Body of pancreas (tissue), 4 donors: ENCODE measurements around the gene ING4. TPM values are rescaled to one million over a fixed set of nuclear protein-coding genes. Genes with fewer than 3 reads are reported as not detected.

Source experiments
- ATAC-seq: fragments of 150-250 bp; one replicate; pipeline ENCODE4 v1.9.1; 2016
- DNase-seq, 4 donors: peaks; one replicate each; pipeline ENCODE4 v3.0.0-alpha.2; 2019
- H3K27ac ChIP-seq, 4 donors: fragments of 200-600 bp; sonication (generic); 1 replicate in 3 of 4; 2 replicates in 1 of 4; pipeline versions ENCODE4 v1.5.1 to v1.6.1; 2016 to 2019; ENCODE audit warnings: mild to moderate bottlenecking in 1 of 4, mixed read lengths in 1 of 4, moderate library complexity in 1 of 4
- H3K27me3 ChIP-seq, 2 donors: fragments of 200-600 bp; sonication (generic); one replicate each; pipeline ENCODE4 v1.6.0; 2016; ENCODE audit warnings: mild to moderate bottlenecking in 1 of 2
- H3K36me3 ChIP-seq, 2 donors: fragments of 200-600 bp; sonication (generic); replicated peaks in 1 of 2; 2 replicates each; pipeline ENCODE4 v1.5.1; 2016; ENCODE audit warnings: low read depth in 2 of 2; ENCODE audit not compliant: insufficient read depth in 1 of 2
- H3K4me1 ChIP-seq: fragments of 200-600 bp; sonication (generic); one replicate; pipeline ENCODE4 v1.6.0; 2016
- H3K4me3 ChIP-seq, 2 donors: fragments of 200-600 bp; sonication (generic); 1 replicate in 1 of 2; 2 replicates in 1 of 2; pipeline ENCODE4 v1.5.1; 2016 to 2019
- H3K9me3 ChIP-seq, 3 donors: fragments of 200-600 bp; sonication (generic); 1 replicate in 2 of 3; 2 replicates in 1 of 3; pipeline ENCODE4 v1.5.1; 2016
- POLR2A ChIP-seq, 3 donors: fragments of 450-650 bp; IDR thresholded peaks; one replicate each; pipeline ENCODE4 v1.6.1; 2016; ENCODE audit warnings: antibody characterized with exemption in 3 of 3, mild to moderate bottlenecking in 2 of 3
- WGBS, 2 donors: methylation state at CpG; one replicate each; pipeline ENCODE4 v1.1.5; 2017; 5-methylcytosine and 5-hydroxymethylcytosine counted together
- intact Hi-C: fragments of 100-400 bp; cut with DNase I; formaldehyde crosslinking; loops from one replicate; pipeline ENCODE4 v1.15.1; 2023
- total RNA-seq, 2 donors: library from RNA; depleted of rRNA; stranded (reverse); fragments of >200 nt; gene quantifications; one replicate each; pipeline ENCODE4 v1.1.0, GENCODE V29; 2016
- TF ChIP-seq, protein P1 (sequence below), 7 experiments: fragments of 450-650 bp in 4 of 7; fragments of 200-600 bp in 3 of 7; sonication (generic) in 3 of 7; IDR thresholded peaks; one replicate each; pipeline ENCODE4 v1.5.1; 2016 to 2019; ENCODE audit warnings: antibody characterized with exemption in 7 of 7

The ING4 gene
- total RNA-seq, 2 donors from 2014 or later = 23.3 to 39.9 TPM

DNA sequence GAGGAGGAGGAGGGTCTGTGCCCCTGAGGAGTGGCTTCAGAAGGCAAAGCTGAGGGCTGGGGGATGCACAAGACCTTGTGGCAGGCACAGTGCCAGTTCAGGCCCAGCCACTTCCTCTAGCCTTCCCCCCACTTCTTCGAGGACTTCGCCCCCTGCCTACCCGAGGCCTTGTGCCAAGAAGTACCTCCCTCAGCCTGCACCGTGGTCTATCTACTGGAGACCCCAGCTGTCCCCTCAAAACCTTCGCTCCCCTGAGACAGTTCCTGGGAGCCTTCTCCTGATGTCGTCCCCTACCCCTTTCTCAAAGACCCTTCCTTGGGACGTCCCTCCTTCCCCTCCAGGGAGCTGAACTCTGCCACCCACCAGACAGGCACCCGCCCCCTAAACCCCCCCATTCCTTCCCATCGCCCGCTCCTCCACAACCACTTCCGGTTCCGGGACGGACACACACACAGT, 25.7 kb upstream of the ING4 start:
- 0 to 3% methylated on average over 11 to 13 of the region's 13 CpGs for WGBS, 2 donors
- TF ChIP-seq POLR2A (IDR thresholded peaks at IDR 0.05) = no peak
- TF ChIP-seq, protein P1, sequence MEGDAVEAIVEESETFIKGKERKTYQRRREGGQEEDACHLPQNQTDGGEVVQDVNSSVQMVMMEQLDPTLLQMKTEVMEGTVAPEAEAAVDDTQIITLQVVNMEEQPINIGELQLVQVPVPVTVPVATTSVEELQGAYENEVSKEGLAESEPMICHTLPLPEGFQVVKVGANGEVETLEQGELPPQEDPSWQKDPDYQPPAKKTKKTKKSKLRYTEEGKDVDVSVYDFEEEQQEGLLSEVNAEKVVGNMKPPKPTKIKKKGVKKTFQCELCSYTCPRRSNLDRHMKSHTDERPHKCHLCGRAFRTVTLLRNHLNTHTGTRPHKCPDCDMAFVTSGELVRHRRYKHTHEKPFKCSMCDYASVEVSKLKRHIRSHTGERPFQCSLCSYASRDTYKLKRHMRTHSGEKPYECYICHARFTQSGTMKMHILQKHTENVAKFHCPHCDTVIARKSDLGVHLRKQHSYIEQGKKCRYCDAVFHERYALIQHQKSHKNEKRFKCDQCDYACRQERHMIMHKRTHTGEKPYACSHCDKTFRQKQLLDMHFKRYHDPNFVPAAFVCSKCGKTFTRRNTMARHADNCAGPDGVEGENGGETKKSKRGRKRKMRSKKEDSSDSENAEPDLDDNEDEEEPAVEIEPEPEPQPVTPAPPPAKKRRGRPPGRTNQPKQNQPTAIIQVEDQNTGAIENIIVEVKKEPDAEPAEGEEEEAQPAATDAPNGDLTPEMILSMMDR (IDR thresholded peaks at IDR 0.05) = no peak
- intact Hi-C loops = no loop called here
- ATAC-seq = no peak
- Histone ChIP-seq H3K27ac (peak overlapping the region; percentile 93 to 96 (median 96)), H3K4me1 (peaks cover 32% of the 10 kb centered on the region), H3K36me3 (no peaks in the 10 kb centered on the region), H3K27me3 (no peaks in the 10 kb centered on the region), H3K9me3 (no peaks in the 10 kb centered on the region), H3K4me3 (peak overlapping the region; percentile 69 to 99)
- DNase-seq = peak; percentile 42 to 50 (median 48)

DNA sequence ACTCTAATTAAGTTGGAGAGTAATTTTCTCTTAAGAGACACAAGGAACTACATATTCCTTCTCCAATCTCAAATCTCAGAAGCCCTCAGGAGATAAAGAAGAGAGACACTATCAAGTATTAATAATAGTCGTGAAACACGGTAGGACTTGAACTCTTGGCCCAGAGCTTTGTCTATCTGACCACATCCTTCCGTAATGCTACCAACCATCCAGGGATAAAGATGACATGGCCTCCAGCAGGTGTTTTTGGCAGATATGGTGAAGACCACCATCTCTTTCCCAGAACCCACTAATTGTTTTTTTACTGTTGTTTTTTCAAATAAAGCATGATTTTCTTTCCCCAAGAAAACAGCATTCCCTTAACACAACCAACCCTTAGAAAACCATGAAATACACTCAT, 22.9 kb upstream of the ING4 start:
- Histone ChIP-seq H3K4me1 (peaks cover 32% of the 10 kb centered on the region), H3K27me3 (no peaks in the 10 kb centered on the region), H3K9me3 (no peaks in the 10 kb centered on the region), H3K4me3 (no peak overlapping the region), H3K27ac (no peak overlapping the region), H3K36me3 (no peaks in the 10 kb centered on the region)
- no peak for TF ChIP-seq POLR2A (IDR thresholded peaks at IDR 0.05)
- TF ChIP-seq, protein P1 (IDR thresholded peaks at IDR 0.05) = no peak
- DNase-seq (no peak), ATAC-seq (no peak)
- WGBS, 2 donors = 69 to 79% methylated on average over 3 of the region's 3 CpGs
- intact Hi-C loops = no loop called here

DNA sequence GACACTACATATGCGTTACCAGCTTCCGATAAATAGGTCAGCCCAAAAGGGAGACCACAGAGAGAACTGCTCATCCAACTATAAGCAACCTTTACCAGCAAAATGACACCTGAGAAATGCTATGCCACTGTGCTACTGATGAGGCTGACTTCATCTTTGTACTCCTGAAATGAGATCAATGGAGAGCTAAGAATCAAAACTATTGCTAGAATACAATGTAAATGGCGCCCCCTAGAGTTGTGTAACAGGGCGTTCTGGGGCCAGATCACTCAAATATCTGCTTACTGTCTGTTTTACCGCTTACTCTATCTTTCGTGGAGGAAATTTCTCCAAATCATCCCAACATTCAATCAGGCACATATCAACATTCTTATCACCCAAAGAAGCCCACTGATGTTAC, 21.7 kb upstream of the ING4 start:
- Histone ChIP-seq H3K9me3 (no peaks in the 10 kb centered on the region), H3K4me1 (peaks cover 23% of the 10 kb centered on the region), H3K36me3 (peaks cover 0 to under 1% of the 10 kb centered on the region in 2 donors), H3K4me3 (no peak overlapping the region), H3K27me3 (no peaks in the 10 kb centered on the region), H3K27ac (no peak overlapping the region)
- ATAC-seq (no peak), DNase-seq (peak in 2 of 4 donors; percentile 17 to 31)
- intact Hi-C loops = no loop called here
- 61 to 65% methylated on average over 6 of the region's 6 CpGs for whole genome bisulfite sequencing, 2 donors
- no peak for TF ChIP-seq POLR2A (IDR thresholded peaks at IDR 0.05)
- TF ChIP-seq, protein P1 (IDR thresholded peaks at IDR 0.05) = peak in 6 of 7 experiments; percentile 21 to 39 (median 34)

DNA sequence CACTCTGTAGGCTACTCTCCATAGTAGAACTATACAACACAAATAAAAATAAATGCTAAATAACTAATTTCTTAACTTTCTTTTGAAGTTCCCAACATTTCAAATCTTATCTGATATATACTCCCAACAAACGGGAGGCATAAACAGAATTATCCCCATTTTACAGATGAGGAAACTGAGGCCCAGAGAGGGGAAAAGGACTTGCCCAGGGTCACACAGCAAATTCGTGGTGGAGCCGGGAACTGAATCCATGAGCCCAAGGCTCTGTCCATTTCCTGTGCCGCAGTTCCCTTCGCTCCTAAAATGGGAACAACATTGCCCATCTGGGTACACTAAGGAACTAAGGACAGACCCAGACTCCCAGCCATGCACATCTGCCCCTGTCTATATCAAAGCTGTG, 14.0 kb upstream of the ING4 start:
- H3K4me3 ChIP-seq = no peak overlapping the region
- 80 to 89% methylated on average over 5 of the region's 5 CpGs for WGBS, 2 donors
- intact Hi-C loops = no loop called here
- H3K27ac ChIP-seq = no peak overlapping the region
- ATAC-seq (no peak), DNase-seq (no peak)
- H3K4me1 ChIP-seq = no peaks in the 10 kb centered on the region
- TF ChIP-seq, protein P1 (IDR thresholded peaks at IDR 0.05) = no peak
- TF ChIP-seq POLR2A (IDR thresholded peaks at IDR 0.05) = no peak
- H3K9me3 ChIP-seq = no peaks in the 10 kb centered on the region
- H3K36me3 ChIP-seq = peaks cover 25 to 45% of the 10 kb centered on the region in 2 donors
- no peaks in the 10 kb centered on the region for H3K27me3 ChIP-seq

DNA sequence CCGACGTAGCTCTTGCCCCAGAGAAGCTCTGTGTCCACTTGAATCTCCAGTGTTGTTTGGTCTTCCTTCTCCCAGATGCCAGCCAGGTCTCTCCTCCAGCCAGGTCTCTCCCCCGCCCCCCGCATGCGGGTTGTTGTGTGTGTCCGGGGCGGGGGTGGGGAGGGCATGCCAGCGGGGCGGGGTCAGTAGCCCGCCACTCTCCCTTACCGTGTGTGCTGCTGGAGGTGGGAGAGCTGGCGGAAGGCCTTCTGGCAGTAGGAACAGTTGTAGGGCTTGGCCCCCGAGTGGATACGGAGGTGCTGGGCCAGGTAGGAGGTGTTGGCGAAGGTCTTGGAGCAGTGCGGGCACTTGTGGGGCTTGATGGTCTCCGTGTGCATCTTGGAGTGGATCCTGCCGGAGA, 9.2 kb upstream of the ING4 start:
- no peak for DNase-seq
- Histone ChIP-seq H3K27ac (no peak overlapping the region), H3K4me3 (no peak overlapping the region), H3K27me3 (no peaks in the 10 kb centered on the region), H3K4me1 (no peaks in the 10 kb centered on the region), H3K9me3 (no peaks in the 10 kb centered on the region), H3K36me3 (peaks cover 23 to 49% of the 10 kb centered on the region in 2 donors)
- WGBS, 2 donors = 82 to 93% methylated on average over 17 to 18 of the region's 18 CpGs
- intact Hi-C loops = no loop called here
- TF ChIP-seq POLR2A (IDR thresholded peaks at IDR 0.05) = no peak
- TF ChIP-seq, protein P1 (IDR thresholded peaks at IDR 0.05) = no peak
- no peak for ATAC-seq
